Prostate gland (tissue), 2 donors: ENCODE measurements around the gene ABI3BP. TPM values are rescaled to one million over a fixed set of nuclear protein-coding genes. Genes with fewer than 3 reads are reported as not detected.

Source experiments
- DNase-seq: peaks from one replicate; pipeline ENCODE4 v3.0.0-alpha.2; 2019; ENCODE audit warnings: low spot score
- H3K27ac ChIP-seq, 2 donors: fragments of 200-600 bp; sonication (generic); 2 replicates each; pipeline ENCODE4 v1.5.1; 2017 to 2019
- H3K27me3 ChIP-seq: fragments of 200-600 bp; sonication (generic); replicated peaks from 2 replicates; pipeline ENCODE4 v1.5.1; 2019; ENCODE audit not compliant: insufficient read depth
- H3K36me3 ChIP-seq, 2 donors: fragments of 200-600 bp; sonication (generic); 1 replicate in 1 of 2; 2 replicates in 1 of 2; pipeline versions ENCODE4 v1.5.1 to v1.8.1; 2017 to 2019
- H3K4me1 ChIP-seq: fragments of 200-600 bp; sonication (generic); replicated peaks from 2 replicates; pipeline ENCODE4 v1.5.1; 2019
- H3K4me3 ChIP-seq, 2 donors: fragments of 200-600 bp; sonication (generic); 2 replicates each; pipeline ENCODE4 v1.5.1; 2017 to 2019
- H3K9me3 ChIP-seq: fragments of 200-600 bp; sonication (generic); 2 replicates; pipeline ENCODE4 v1.5.1; 2017
- POLR2A ChIP-seq: fragments of 450-650 bp; IDR thresholded peaks from one replicate; pipeline ENCODE4 v1.6.1; 2016; ENCODE audit warnings: antibody characterized with exemption, mild to moderate bottlenecking
- POLR2AphosphoS5 ChIP-seq: sonication (generic); formaldehyde crosslinking; IDR thresholded peaks from one replicate; pipeline ENCODE4 v1.6.1; 2017; ENCODE audit warnings: antibody characterized with exemption
- WGBS: methylation state at CpG from one replicate; pipeline ENCODE4 v1.1.5; 2018; 5-methylcytosine and 5-hydroxymethylcytosine counted together
- intact Hi-C: fragments of 100-400 bp; cut with DNase I; formaldehyde crosslinking; loops from one replicate; pipeline ENCODE4 v1.14.2; 2022
- total RNA-seq, 2 donors: library from RNA; depleted of rRNA; stranded (reverse); fragments of >200 nt; gene quantifications; one replicate each; pipeline ENCODE4 v1.1.0, GENCODE V29; 2016
- TF ChIP-seq, protein P1 (sequence below), 4 experiments: fragments of 200-600 bp in 2 of 4; fragments of 450-650 bp in 2 of 4; sonication (generic) in 2 of 4; IDR thresholded peaks; 1 replicate in 3 of 4; 2 replicates in 1 of 4; pipeline ENCODE4 v1.5.1; 2016 to 2019; ENCODE audit warnings: antibody characterized with exemption in 4 of 4, mild to moderate bottlenecking in 2 of 4, moderate library complexity in 2 of 4

The ABI3BP gene
- total RNA-seq, 2 donors from 2014 or later, result 15.3 to 16.6 TPM

GRCh38 chr3:100744671-100745070 is 248.6 kb downstream of the ABI3BP start:
- Histone ChIP-seq H3K27me3 (no peaks in the 10 kb centered on the region), H3K36me3 (peaks cover 0 to 12% of the 10 kb centered on the region in 2 donors), H3K9me3 (no peaks in the 10 kb centered on the region), H3K4me1 (no peaks in the 10 kb centered on the region), H3K4me3 (no peak overlapping the region), H3K27ac (no peak overlapping the region)
- DNase-seq, result no peak
- 98% methylated on average over 2 of the region's 2 CpGs for WGBS
- intact Hi-C loops, result no loop called here
- TF ChIP-seq POLR2AphosphoS5 (no peak), POLR2A (no peak)
- TF ChIP-seq, protein P1, sequence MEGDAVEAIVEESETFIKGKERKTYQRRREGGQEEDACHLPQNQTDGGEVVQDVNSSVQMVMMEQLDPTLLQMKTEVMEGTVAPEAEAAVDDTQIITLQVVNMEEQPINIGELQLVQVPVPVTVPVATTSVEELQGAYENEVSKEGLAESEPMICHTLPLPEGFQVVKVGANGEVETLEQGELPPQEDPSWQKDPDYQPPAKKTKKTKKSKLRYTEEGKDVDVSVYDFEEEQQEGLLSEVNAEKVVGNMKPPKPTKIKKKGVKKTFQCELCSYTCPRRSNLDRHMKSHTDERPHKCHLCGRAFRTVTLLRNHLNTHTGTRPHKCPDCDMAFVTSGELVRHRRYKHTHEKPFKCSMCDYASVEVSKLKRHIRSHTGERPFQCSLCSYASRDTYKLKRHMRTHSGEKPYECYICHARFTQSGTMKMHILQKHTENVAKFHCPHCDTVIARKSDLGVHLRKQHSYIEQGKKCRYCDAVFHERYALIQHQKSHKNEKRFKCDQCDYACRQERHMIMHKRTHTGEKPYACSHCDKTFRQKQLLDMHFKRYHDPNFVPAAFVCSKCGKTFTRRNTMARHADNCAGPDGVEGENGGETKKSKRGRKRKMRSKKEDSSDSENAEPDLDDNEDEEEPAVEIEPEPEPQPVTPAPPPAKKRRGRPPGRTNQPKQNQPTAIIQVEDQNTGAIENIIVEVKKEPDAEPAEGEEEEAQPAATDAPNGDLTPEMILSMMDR (IDR thresholded peaks at IDR 0.05), result no peak

GRCh38 chr3:100743535-100743934 is 249.7 kb downstream of the ABI3BP start:
- peaks cover 0 to 11% of the 10 kb centered on the region in 2 donors for H3K36me3 ChIP-seq
- 91% methylated on average over 3 of the region's 3 CpGs for WGBS
- no peak for DNase-seq
- no peak overlapping the region for H3K27ac ChIP-seq
- H3K9me3 ChIP-seq, result no peaks in the 10 kb centered on the region
- no peaks in the 10 kb centered on the region for H3K27me3 ChIP-seq
- intact Hi-C loops, result no loop called here
- H3K4me3 ChIP-seq, result no peak overlapping the region
- TF ChIP-seq, protein P1 (IDR thresholded peaks at IDR 0.05), result no peak
- TF ChIP-seq POLR2A, result no peak
- H3K4me1 ChIP-seq, result no peaks in the 10 kb centered on the region

- Histone ChIP-seq H3K27ac (no peak overlapping the region), H3K4me3 (no peak overlapping the region), H3K27me3 (no peaks in the 10 kb centered on the region), H3K9me3 (no peaks in the 10 kb centered on the region), H3K36me3 (peaks cover 0 to 4% of the 10 kb centered on the region in 2 donors), H3K4me1 (no peaks in the 10 kb centered on the region)
- intact Hi-C loops, result no loop called here
- 89% methylated on average over 1 of the region's 1 CpG for WGBS
- DNase-seq, result no peak
- TF ChIP-seq POLR2A, result no peak
- TF ChIP-seq POLR2AphosphoS5, result no peak
- TF ChIP-seq, protein P1 (IDR thresholded peaks at IDR 0.05), result no peak
Observed at GRCh38 chr3:100740207-100740606, 253.0 kb downstream of the ABI3BP start.

- H3K36me3 ChIP-seq, result peaks cover 0 to 4% of the 10 kb centered on the region in 2 donors
- no peaks in the 10 kb centered on the region for H3K9me3 ChIP-seq
- WGBS, result 20% methylated on average over 2 of the region's 2 CpGs
- intact Hi-C loops, result no loop called here
- TF ChIP-seq POLR2AphosphoS5, result no peak
- TF ChIP-seq, protein P1 (IDR thresholded peaks at IDR 0.05), result peak in 3 of 4 experiments; percentile 28 to 40 (median 29)
- H3K4me1 ChIP-seq, result no peaks in the 10 kb centered on the region
- no peak overlapping the region for H3K27ac ChIP-seq
- H3K27me3 ChIP-seq, result no peaks in the 10 kb centered on the region
- no peak for DNase-seq
- no peak overlapping the region for H3K4me3 ChIP-seq
Observed at GRCh38 chr3:100737334-100737733, 255.9 kb downstream of the ABI3BP start.

GRCh38 chr3:100732435-100732834 is 260.8 kb downstream of the ABI3BP start:
- H3K4me3 ChIP-seq, result no peak overlapping the region
- 73% methylated on average over 3 of the region's 3 CpGs for WGBS
- intact Hi-C loops, result no loop called here
- no peak overlapping the region for H3K27ac ChIP-seq
- H3K9me3 ChIP-seq, result no peaks in the 10 kb centered on the region
- no peaks in the 10 kb centered on the region for H3K27me3 ChIP-seq
- H3K4me1 ChIP-seq, result no peaks in the 10 kb centered on the region
- no peak for DNase-seq
- no peaks in the 10 kb centered on the region for H3K36me3 ChIP-seq
- TF ChIP-seq POLR2A (no peak), POLR2AphosphoS5 (no peak)
- TF ChIP-seq, protein P1 (IDR thresholded peaks at IDR 0.05), result no peak
